NAMALWA (cell line): ENCODE results near the gene ALDH1B1.
"Not testable (repeated sequence)": the region's sequence is repeated elsewhere in the genome, so short reads cannot be mapped to it uniquely, and the experiment has no call there.

Source experiments
- DNase-seq: peaks from one replicate; pipeline ENCODE4 v3.0.0-alpha.2; 2015; ENCODE audit warnings: low spot score

Gene ALDH1B1

DNA sequence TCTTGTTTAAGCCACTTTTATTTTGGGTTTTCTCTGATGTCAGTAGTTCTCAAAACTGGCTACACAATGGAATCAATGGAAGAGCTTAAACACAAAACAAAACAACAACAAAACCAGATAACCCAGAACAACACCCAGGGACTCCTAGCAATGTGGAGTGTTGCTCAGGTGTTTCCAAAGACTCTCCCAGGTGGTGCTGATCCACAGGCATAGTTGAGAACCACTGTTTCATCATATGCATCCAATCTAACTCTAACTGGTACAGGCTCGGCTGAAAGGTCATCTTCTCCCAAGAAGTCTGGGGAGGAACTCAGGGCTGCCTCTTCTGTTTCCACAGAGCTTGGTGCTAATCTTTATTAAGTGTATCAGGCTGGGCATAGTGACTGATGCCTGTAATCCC lies 5.4 kb upstream of the ALDH1B1 start:
- DNase-seq, result no peak

DNA sequence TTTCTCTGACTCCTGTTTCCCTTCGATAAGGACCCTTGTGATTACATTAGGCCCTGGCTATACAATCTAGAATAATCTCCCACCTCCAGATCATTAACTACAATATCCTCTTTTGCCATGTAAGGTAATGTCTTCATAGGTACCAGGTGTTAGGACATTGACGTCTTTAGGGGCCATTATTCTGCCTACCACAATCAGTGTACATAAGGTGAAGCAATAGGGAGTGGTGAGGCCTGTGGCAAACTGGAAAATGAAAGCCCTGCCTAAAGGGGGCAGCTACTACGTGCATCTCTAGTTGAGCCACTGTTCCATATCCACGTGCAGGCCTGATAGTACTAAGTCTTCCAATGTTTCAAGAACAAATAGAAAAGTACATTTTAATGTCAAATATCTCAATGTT lies 4.8 kb upstream of the ALDH1B1 start:
- DNase-seq, result no peak

GRCh38 chr9:38388283-38389223 lies 3.9 kb upstream of the ALDH1B1 start:
- DNase-seq, result no peak

DNA sequence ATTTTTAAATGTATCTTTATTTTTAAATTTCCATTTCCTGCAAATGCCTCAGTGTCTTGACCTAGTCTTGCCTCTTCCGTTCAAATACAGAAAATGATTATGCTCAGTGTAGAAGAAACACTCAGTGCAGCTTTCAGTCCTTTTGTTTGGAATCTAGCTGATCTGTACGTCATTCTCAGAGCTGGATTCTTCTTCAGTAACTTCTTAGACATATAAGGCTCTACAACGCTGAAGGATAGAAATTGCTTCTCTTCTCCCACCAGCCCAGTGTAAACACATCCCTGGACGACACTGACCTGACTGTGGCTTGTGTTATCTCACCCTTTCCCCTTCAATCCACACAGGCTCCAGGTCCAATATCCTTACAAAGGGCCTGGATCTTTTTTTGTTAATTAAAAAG lies 3.2 kb upstream of the ALDH1B1 start:
- no peak for DNase-seq

DNA sequence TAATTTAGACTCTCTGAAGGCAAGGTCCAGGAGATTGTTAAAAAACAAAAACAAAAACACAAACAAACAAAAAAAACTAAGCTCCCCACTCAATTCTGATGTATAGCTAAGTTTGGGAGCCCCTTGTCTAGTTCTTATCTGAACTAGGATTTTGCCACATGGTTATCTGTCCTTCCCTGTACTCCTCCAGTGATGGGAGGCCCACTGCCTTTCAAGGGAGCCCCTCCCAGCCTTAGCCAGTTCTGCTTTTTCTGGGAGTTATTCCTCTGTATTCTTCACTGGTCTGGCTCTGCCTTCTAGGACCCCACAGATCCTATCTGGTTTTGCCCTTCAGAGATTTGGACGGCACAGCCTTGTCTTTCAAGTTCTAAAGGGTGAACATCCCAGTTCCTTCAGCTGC lies 2.1 kb upstream of the ALDH1B1 start:
- no peak for DNase-seq

- no peak for DNase-seq
These were observed 1.7 kb upstream of the ALDH1B1 start for GRCh38 chr9:38390851-38391250.

GRCh38 chr9:38391278-38392118 lies 1.0 kb upstream of the ALDH1B1 start:
- DNase-seq, result no peak

DNA sequence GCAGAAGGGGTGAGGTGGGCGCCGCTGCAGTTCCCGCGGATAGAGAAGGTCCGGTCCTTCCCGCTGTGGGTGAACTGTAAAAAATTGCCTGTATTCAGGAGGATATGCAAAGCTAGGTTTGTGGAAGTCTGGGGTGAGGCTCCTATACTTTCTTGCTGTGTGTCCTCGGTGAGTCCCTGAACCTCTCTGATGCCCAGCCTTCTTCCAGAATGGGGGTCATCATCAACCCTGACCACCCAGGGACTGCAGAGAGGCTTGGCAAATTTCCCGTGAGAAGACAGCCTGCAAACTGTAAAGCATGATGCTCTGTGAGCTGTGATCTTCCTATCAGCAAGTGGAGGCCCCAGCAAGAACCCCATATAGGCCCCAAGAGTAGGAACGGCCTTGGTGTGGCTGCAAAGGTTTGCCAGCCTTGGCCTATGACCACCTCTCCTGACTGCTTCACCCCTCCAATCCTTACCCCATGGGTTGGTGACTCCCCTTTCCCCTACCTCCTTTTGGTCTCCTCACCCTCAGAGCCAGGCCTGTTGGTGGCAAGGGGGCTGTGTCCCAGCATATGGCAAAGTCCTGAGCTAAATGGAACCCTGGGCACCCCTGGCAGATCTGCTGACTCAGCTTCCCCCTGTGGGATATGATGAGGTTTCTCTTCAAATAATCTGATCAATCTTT lies 760 bp downstream of the ALDH1B1 start:
- DNase-seq, result peak; percentile 13

- no peak for DNase-seq
These were observed 1.9 kb downstream of the ALDH1B1 start for GRCh38 chr9:38394416-38394815.

- no peak for DNase-seq
These were observed 3.3 kb downstream of the ALDH1B1 start for GRCh38 chr9:38395653-38396370.

DNA sequence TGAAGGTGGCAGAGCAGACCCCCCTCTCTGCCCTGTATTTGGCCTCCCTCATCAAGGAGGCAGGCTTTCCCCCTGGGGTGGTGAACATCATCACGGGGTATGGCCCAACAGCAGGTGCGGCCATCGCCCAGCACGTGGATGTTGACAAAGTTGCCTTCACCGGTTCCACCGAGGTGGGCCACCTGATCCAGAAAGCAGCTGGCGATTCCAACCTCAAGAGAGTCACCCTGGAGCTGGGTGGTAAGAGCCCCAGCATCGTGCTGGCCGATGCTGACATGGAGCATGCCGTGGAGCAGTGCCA lies 3.8 kb downstream of the ALDH1B1 start:
- DNase-seq, result no peak

DNA sequence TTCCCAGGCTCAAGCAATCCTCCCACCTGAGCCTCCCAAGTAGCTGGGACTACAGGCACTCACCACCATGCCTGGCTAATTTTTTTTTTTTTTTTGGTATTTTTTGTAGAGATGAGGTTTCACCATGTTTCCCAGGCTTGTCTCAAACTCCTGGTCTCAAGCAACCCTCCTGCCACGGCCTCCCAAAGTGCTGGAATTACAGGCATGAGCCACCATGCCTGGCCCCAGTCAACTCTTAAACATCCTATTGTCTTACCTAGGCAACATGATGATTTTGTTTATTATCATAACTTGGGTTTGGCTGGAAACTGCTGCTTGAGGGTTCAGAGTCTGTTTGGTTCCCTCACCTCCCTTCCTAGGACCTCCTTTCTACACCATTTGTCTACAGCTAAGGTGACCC lies 6.7 kb downstream of the ALDH1B1 start:
- not testable (repeated sequence) for DNase-seq

DNA sequence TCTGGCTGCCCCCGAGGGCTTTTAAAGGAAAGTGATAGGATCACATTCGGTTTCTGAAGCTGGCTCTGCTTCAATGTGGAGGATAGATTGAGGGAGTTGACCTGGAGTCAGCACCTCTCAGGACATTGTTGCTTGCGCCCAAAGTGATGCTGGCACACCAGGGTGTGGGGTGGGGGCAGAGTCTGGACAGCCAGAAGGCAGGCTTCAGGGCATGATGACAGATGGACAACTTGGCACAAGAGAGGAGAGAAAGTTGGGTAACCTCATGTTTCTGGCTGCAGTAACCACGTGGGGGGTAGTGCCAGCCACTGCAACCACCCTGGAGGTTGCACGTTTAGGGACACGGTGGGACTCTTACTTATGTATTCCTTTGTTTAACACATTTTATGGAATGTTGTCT lies 9.5 kb downstream of the ALDH1B1 start:
- no peak for DNase-seq

DNA sequence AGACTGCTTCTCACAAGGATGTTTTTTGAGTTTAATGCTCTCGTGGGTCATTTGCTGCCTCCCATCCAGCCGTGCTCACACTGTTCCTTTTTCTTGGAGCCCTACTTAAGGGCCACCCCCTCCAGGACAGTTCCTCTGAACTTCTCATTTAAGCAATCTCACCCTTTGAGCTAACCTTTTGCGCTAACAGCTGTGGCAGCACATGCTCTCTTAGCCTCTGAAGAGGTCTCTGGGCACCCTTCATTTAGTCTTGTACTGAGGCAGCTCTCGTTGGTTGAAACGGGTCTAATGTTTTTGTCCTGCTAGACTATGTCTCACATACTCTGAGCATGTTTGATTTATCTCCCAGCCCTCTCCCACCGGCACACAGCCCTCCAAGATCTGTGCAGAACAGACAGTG lies 11.8 kb downstream of the ALDH1B1 start:
- DNase-seq, result no peak

DNA sequence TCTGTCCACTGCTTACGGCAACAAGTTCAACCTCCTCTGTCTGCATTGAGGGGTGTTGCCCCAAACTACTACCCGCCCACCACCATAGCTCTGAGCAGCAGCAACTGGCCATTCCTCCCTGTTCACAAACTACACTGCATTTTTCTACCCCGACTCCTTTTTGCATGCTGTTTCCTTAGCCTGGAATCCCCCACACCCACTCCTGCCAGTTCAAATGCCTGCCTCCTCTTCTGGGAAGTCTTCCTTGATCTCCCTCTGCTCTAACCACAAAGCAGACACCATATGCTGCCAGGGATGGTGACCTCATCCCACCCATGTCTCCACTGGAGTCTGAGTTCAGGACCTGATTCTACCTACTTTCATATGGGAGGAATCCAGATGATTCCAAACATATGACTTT lies 13.3 kb downstream of the ALDH1B1 start:
- DNase-seq, result no peak

GRCh38 chr9:38406476-38407186 lies 14.1 kb downstream of the ALDH1B1 start:
- no peak for DNase-seq

GRCh38 chr9:38408719-38409118 lies 16.2 kb downstream of the ALDH1B1 start:
- no peak for DNase-seq

DNA sequence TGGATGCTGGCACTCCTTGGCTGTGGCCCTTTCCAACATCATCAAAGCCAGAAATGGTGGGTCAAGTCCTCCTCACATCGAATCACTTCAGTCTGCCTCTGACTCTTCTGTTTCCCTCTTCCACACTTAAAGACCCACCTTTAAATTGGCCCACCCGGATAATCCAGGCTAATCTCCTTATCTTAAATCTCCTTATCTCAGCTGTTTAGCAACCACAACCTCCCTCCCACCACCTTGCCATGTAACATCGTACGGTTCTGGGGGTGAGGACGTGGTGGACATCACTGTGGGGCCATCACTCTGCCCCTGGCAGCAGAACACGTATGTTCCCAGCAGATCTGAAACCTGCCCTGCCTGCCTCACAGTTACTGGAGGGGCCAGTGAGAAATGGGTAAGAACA lies 20.2 kb downstream of the ALDH1B1 start:
- no peak for DNase-seq

DNA sequence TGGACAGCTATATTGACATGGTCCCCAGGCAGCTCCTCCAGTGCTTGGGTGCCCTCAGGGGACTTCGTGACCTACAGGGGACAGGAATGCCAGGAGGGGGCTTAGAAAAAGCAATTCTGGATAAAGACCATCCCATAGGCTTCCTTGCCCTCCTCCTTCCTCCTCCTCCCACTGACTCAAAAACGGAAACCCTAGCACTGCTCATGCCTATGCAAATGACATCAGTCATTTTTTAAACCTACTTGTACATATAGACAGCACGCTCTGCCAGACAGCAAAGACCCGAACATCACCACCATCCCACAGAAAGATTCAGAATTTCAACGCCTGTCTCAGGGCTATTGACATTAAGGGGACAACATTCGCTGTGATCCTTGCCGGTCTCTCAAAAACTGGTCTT lies 20.8 kb downstream of the ALDH1B1 start:
- DNase-seq, result no peak

DNA sequence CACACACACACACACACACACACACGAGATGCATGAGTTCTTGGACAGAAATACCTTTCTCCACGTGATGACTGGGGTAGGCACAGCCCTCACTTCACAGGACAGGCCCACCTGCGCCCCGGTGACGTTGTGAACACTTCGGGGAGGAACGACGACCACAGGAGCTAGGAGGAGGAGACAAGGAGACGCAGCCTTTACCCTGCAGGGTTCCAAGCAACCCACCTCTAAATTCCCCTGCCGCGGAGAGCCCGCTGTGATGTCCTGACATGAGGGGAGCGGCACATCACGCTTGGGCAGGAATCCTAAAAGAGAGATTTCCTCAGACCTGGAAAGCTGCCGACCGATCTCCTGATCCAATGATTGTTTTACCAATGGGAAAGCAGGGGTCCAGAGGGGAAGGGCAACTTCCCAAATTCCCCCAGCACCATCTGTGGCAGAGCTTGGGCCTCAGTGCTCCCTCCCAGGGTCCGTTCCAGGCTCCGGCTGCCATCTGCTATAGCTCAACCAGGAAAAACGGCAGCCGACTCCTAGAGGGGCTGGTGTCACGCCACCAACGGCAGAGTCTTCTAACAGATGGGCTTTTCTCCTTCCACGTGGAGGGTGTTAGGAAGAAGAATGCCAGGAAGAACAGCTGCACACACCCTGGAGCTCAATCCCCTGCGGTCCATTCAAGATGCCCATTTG lies 21.7 kb downstream of the ALDH1B1 start:
- DNase-seq, result no peak

DNA sequence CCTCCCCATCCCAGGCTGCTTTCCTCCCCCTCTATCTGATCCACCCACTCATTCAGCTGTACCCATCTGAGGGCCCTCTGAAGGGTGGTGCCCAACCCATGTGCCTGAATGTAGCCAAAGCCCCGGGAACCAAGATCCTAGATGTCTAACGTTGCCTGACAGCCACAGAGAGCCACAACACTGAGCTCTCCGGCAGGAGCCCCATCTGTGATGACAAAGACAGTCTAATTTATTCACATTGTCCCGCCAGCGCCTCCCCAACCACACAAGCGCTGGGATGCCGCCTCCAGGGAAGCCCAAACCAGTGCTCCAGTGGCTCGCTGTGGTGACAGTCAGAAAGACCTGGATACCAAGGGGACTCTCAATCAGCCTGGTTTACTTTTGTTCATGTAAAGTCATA lies 23.4 kb downstream of the ALDH1B1 start:
- no peak for DNase-seq
